ENCODE data around the gene RIPK4. TPM values are rescaled to one million over a fixed set of nuclear protein-coding genes. Genes with fewer than 3 reads are reported as not detected.
"Not testable (repeated sequence)": the region's sequence is repeated elsewhere in the genome, so short reads cannot be mapped to it uniquely, and the experiment has no call there.

The RIPK4 gene
- total RNA-seq, 1 donor from 2014 or later: not detected

DNA sequence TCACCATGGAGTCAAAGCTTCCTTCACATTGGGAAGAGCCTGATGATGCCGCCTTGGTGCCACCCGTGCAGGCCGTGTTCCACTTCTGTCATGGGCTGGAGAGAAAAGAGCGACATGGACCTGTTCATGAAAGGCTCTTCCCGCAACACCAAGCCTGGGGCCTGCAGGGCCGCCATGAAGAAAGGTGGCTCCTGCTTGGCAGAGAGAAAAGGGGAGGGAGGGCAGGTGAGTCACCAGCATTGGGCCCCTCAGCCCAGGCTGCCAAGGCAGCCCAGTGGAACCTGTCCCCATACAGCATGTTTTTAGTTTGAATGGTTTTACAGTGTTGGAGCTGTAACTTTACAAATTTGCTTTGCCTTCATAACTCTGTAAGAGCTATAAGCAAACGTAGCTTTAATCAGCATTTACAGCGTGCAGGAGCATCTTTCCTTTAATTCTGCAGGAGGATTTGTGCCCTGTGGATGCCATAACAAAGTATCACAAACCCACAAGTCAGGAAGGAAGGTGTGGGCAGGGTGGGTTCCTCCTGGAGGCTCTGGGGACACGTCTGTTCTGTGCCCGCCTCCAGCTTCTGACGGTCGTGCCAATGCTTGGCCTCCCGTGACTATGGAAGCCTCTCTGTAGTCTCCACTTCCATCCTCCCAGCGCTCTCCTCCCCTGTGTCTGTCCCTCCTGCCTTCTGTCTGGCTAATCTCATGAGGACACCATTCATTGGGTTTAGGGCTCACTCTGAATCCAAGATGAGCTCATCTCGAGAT, 49.1 kb downstream of the RIPK4 start:
- intact Hi-C loops (cut with micrococcal nuclease): no loop called here

GRCh38 chr21:41716751-41717150, 50.1 kb downstream of the RIPK4 start:
- intact Hi-C loops (cut with micrococcal nuclease): no loop called here

DNA sequence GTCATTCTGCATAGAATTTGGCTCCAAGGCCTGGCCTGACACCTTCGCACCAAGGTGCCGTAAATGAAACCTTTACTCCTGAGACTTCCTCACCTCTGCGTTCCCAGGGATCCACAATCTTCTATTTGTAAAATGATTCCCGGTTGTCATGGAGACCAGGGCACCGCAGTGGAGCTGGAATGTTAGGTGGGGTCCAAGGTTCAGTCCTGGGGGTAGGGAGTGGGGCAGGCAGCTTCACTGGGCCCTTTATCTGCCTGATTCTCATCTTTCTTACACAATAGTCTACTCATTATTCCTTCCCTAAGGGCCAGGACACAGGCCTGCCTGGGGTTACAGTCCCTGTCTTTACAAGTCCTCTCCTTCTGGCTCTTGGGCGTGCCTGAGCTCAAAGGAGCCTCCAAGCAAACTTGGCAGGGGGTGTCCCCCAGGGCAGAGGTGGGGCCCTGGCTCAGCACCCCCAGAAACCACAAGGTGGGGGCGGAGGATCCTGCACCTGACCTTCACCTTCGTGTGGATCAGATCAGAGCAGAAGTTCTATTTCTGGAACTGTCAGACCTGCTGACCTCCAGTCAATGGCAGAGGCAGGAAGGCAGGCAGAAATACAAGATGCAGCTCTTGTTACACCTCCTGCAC, 51.1 kb downstream of the RIPK4 start:
- intact Hi-C loops (cut with micrococcal nuclease): no loop called here

DNA sequence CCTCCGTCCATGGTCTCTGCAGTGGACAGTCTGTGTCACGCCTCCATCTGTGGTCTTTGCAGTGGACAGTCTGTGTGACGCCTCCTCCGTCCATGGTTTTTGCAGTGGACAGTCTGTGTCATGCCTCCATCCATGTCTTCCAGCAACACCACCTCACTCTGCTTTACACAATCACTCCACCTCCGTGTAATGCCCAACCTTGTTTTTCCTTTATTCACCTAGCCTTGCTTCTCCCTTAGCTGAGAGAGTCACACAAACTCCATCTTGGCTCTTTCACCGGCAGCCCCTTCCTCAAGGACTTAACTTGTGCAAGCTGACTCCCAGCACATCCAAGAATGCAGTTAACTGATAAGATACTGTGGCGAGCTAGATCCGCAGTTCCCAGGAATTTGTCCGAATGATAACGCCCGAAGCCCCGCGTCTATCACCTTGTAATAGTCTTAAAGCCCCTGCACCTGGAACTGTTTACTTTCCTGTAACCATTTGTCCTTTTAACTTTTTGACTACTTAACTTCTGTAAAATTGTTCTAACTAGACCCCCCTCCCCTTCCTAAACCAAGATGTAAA, 52.5 kb downstream of the RIPK4 start:
- intact Hi-C loops (cut with micrococcal nuclease): not testable (repeated sequence)

DNA sequence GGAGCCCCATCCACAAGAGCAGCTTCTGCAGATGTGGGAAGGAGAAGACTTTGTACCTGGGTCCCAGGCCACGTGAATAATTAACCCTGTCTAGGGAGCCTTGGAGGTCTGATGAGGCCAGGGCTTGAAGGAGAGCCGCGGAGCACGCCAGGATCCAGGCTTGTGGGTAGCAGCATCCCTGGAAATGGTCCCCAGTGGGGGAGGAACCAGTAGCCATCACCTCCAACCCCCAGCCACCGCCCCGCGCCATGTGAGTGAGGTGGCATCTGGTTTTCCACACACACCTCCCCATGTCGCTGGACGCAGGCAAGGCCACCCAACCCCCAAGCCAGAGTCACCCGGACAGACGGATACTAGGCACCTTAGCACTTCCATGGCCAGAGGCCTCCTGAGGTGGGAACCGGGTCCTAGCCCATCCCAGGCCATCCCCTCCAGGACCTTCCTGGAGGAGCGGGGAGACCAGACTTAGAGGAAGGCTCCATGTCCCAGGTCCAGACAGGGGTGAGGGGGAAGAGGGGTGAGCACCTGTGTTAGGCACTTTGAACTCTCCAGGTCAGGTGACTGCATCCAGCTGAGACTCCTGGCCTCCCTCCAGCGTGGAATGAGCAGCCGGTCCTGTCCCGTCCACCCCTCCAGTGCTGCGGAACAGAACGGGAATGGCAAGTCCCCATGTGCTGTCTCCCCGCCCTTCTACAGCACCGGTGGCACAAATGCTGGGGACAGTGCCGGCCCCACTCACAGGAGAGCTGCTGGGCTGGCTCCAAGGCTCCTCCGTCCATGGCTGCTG, 53.2 kb downstream of the RIPK4 start:
- intact Hi-C loops (cut with micrococcal nuclease): no loop called here

DNA sequence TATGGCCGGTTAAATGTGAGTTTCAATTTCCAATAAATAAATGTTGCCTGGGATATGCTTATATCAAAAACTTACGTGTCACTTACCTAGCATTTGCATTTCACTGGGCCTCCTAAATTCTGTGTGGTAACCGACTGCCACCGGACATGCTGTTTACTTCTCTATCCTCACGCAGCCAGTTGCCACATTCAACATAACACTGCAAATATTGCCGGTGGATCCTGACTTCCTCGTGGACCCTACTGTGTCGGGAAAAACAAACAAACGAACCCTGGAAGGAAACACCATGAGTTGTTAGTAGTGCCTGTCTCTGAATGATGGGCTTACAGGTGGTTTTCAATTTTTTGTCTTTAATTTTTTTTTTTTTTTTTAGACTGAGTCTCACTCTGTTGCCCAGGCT, 54.1 kb downstream of the RIPK4 start:
- intact Hi-C loops (cut with micrococcal nuclease): no loop called here

DNA sequence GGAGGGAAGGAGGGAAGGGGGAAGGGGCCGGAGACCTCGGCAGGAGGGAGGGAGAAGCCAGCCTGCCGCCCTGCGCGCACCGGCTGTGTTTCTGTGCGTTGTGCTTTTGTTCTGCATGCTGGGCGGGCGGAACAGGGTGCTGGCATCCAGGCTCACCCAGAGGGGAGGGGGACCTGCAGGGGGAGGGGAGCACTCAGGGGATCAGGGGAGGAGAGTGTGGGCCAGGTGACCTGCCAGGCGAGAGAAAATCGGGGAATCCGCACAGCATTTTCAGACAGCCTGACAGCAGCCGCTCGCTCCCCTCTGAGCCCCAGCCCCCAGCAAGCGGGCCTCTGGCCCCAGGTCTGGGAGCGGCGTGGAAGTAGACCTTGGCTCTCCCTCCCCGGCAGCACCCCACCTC, 54.7 kb downstream of the RIPK4 start:
- intact Hi-C loops (cut with micrococcal nuclease): no loop called here

GRCh38 chr21:41711416-41712007, 55.3 kb downstream of the RIPK4 start:
- intact Hi-C loops (cut with micrococcal nuclease): no loop called here

GRCh38 chr21:41710823-41711160, 56.1 kb downstream of the RIPK4 start:
- intact Hi-C loops (cut with micrococcal nuclease): no loop called here

DNA sequence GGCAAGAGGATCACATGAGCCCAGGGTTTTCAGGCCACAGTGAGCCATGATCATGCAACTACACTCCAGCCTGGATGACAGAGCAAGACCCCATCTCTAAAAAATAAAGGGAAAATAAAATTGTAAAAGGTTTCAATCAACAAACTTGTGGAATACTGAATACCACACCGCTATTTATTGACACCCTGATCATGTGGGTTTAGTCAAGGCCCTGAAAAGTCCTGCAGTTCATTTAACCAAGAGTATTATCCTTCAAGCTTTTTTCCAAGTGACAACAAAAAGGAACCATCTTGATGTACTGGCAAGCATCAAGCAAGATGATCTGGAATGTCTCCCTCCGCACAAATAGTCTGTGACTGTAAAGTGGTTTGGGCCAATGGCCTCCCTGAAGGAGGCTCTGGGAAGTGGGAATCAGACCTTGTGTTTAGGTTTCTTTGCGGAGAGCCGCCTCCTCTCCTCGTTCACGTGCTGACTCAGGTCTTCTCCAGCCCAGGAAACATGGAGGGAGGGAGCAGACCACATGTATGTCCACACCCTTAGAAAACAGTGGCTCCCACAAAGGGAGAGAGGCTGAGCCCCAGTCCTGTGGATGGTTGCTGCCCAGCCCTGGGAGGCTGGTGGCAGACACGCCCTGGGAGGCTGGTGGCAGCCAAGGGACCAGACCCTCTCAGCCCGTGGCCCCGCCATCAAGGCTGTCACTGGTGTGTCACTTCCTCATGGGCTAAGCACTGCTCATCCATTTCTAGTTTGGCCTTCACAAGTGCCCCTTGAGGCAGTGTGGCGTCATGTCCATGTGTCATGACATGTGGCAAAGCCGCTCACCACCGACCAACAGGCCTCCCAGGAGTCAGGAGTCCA, 56.7 kb downstream of the RIPK4 start:
- intact Hi-C loops (cut with micrococcal nuclease): no loop called here

- intact Hi-C loops (cut with micrococcal nuclease): no loop called here
Observed at GRCh38 chr21:41709166-41709565, 57.7 kb downstream of the RIPK4 start.

GRCh38 chr21:41707960-41708330, 58.9 kb downstream of the RIPK4 start:
- intact Hi-C loops (cut with micrococcal nuclease): no loop called here

GRCh38 chr21:41707231-41707959, 59.5 kb downstream of the RIPK4 start:
- intact Hi-C loops (cut with micrococcal nuclease): no loop called here

DNA sequence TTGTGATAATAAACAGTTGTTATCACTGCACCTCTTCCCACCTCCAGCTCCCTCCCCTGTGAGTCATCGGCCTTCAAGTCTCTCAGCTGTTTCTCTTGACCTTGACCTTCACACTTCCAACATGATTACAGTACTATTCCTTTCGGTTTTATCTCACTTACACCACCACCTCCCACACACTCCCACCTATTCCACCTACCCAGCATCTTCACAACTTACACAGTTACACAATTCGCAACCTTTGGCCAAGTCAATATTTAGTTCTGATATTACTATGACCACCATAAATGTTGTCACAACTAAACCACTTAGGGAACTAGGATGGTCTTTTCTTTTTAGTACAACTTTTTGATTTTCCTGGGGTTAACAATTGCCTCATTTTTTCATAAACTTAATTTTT, 60.2 kb downstream of the RIPK4 start:
- intact Hi-C loops (cut with micrococcal nuclease): no loop called here

DNA sequence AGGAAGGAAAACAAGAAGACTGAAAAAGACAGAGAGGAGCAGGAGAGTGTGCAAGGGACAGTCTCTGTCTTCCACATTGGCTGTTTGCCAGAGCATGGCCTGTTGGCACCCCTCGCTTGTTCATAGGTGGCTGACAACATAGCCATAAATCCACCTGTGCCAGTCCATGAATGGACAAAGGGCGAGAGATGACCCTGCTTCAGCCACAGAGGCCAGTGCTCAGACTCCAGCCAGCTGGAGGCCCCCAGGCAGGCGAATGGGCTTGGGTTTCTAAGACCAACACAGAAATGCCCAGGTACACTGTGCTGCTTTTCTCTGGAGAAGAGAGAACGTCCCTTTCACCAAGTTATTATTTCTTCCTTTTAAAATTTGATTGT, 60.6 kb downstream of the RIPK4 start:
- intact Hi-C loops (cut with micrococcal nuclease): no loop called here

GRCh38 chr21:41705546-41706262, 61.1 kb downstream of the RIPK4 start:
- intact Hi-C loops (cut with micrococcal nuclease): no loop called here

DNA sequence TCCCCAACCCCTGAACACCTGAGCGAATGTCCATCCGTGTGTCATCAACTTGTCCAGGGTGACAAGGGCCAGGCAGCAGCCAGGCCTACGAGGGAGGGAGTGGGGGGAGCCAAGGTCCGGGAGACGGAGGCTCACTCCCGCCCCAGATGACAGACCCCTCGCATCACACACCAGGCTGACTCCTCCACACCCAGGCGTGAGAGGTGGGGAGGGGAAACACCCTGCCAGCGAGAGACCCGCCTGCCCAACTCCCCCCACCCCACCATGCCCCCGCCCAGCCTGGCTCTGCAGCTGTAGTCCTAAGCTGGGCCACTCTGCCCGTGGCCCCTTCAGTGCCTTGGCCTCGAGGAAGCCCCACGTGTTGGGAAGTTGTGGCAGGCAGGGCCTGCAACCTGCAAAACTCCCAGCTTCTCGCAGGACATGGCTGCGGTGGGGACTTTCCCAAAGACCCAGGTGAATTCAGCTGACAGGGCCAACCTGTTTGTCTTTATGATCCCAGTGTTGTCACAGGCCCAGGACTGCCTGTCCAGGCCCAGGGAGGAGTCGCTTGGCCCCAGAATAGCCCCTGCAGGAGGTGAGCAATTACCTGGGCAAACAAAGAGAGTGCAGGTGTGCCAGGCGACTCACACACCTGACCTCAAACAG, 62.9 kb downstream of the RIPK4 start:
- intact Hi-C loops (cut with micrococcal nuclease): no loop called here

DNA sequence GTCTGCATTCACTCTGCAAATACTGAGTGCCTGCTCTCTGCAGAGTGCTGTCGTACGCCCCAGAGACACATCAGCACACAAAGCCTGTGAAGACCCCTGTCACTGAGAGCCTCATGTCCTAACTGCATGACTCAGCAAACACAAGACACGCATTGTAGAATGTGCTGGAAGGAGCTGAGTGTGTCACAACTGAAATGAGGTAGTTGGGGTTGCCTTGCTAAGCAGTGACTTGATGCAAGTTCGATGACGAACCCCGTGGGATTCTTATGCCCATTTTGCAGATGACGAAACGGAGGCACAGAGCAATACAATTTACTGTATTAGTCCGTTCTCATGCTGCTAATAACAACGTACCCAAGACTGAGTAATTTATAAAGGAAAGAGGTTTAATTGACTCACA, 65.1 kb downstream of the RIPK4 start:
- intact Hi-C loops (cut with micrococcal nuclease): no loop called here

GRCh38 chr21:41699311-41699710, 67.5 kb downstream of the RIPK4 start:
- intact Hi-C loops (cut with micrococcal nuclease): no loop called here

Data from T-helper 1 cell treated with Interleukin-12 subunit alpha and Interleukin-12 subunit beta and Interleukin-4 antibody, amounts not matched to agents 30 ng/mL and 1 ng/mL, for 36 hours (primary cell).